ENCODE results near the gene ALDH3B2. TPM values are rescaled to one million over a fixed set of nuclear protein-coding genes. Genes with fewer than 3 reads are reported as not detected.
A peak's percentile ranks its signal among the peaks of the same experiment; 100 is the strongest.

Gene ALDH3B2
- total RNA-seq, 1 donor from 2014 or later, result 3.1 TPM

DNA sequence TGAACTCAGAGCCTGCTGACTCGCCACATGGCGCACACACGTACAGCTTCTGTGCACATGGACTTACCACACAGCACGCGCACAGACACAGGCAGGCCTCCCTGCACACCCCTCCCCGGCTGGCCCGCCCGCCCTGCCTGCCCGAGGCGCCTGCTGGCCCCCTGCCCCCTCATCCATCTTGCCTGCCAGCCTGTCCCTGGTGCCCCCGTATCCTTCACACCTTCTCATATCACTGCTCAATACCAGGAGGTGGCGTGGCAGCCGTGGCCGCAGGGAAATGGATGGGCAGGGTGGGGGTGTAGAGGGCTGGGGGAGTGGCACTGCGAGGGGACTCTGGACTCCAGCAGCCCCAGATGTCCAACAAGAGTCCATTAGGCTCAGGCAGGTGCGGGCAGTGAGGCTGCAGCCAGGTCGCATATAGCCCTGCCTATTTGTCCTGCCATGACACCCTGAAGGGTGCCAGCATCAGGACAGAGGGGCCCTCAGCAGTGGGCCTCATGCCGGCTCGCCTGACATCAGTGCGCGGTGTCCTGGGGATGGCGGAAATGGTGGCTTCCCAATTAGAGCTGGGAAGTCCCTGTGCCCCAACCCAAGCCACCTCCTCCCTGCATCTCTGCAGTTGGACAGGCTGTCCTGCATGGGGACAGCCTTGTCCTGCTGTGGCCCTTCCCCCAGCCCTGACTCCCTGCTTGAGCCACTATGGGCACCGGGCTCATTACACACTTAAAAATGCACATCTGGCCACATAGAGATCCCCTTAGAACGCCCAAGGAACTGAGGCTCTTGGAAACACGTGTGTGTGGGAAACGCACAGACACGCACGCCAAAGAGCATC, 32.9 kb downstream of the ALDH3B2 start:
- H3K27ac Mint-ChIP-seq, result no peak overlapping the region
- H3K4me1 Mint-ChIP-seq, result no peaks in the 10 kb centered on the region
- no peaks in the 10 kb centered on the region for H3K9me3 Mint-ChIP-seq
- DNase-seq (ENCODE audit: low spot score in 2 of 2, unreplicated experiment in 2 of 2), result no peak
- TF ChIP-seq, protein P1, sequence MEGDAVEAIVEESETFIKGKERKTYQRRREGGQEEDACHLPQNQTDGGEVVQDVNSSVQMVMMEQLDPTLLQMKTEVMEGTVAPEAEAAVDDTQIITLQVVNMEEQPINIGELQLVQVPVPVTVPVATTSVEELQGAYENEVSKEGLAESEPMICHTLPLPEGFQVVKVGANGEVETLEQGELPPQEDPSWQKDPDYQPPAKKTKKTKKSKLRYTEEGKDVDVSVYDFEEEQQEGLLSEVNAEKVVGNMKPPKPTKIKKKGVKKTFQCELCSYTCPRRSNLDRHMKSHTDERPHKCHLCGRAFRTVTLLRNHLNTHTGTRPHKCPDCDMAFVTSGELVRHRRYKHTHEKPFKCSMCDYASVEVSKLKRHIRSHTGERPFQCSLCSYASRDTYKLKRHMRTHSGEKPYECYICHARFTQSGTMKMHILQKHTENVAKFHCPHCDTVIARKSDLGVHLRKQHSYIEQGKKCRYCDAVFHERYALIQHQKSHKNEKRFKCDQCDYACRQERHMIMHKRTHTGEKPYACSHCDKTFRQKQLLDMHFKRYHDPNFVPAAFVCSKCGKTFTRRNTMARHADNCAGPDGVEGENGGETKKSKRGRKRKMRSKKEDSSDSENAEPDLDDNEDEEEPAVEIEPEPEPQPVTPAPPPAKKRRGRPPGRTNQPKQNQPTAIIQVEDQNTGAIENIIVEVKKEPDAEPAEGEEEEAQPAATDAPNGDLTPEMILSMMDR (IDR thresholded peaks at IDR 0.05; ENCODE audit: unreplicated experiment), result no peak
- H3K27me3 Mint-ChIP-seq (ENCODE audit: low read depth), result peaks cover 30% of the 10 kb centered on the region
- H3K36me3 Mint-ChIP-seq, result no peaks in the 10 kb centered on the region
- H3K4me3 Mint-ChIP-seq, result no peak overlapping the region

DNA sequence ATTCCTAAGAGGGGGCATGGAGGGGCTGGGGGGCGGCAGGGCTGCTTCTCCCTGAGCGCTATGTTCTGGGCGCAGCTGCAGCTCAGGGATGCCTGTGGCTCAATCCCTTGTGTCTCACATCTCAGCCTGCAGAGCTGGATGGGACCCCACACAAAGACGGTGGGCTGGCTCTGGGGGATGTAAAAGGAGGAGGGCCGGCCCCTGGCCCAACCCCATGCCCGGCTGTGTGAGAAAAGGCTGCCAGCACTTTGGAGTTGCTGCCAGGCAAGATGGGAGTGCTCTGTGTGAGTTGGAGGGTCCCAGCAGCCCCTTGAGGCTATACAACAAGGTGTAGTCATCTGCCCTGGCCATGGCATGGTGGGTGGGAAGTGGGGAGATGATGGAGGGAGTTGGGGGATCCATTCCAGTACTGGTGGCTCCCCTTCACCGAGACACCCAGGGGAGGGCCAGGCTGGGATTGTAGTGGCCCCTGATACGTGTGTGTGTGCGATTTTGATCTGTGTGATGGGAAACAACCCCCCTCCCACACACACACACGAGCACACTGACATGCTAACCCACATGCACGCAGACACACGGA, 33.6 kb downstream of the ALDH3B2 start:
- TF ChIP-seq, protein P1 (IDR thresholded peaks at IDR 0.05; ENCODE audit: unreplicated experiment), result no peak
- Mint-ChIP-seq H3K36me3 (no peaks in the 10 kb centered on the region), H3K4me3 (no peak overlapping the region)

DNA sequence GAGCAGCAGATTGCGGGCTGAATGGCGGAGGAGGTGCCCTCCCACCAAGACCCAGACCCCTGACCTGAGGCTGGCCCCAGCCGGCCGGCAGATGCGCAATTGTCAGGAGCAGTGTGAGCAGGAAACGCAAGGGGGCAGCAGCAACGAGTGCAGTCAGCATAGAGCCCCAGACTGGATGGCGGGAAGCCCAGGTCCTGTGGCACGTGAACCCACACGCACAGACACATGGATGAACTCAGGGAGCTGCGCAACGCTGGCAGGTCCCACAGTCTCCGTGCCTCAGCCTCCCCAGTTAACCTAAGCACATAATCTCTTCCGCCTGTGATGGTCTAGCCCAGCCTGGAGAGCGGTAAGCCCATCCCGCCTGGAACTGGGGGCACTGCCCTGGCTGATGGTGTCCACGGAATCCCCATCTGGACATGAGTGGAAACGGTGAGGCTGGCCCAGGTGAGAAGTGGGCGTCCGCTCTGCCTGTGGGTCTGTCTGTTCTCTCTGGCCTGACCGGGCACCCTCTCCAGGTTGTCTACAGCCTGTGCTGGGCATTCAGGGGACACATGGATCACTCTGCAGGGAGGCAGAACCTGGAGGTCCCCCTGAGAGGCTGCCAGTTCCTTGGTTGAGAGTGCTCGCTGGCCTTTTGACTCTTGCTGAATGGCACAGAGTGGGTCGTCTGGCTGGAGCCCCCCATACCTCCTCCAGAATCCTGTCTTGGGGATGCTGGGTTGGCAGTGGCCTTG, 34.2 kb downstream of the ALDH3B2 start:
- Mint-ChIP-seq H3K27ac (no peak overlapping the region), H3K36me3 (no peaks in the 10 kb centered on the region), H3K4me1 (no peaks in the 10 kb centered on the region), H3K4me3 (no peak overlapping the region), H3K27me3 (ENCODE audit: low read depth) (peaks cover 26% of the 10 kb centered on the region), H3K9me3 (no peaks in the 10 kb centered on the region)
- DNase-seq (ENCODE audit: low spot score in 2 of 2, unreplicated experiment in 2 of 2), result peak in 1 of 2 experiments; percentile 71
- TF ChIP-seq, protein P1 (IDR thresholded peaks at IDR 0.05; ENCODE audit: unreplicated experiment), result peak; percentile 65

More for the DNA sequence above, 33.6 kb downstream of the ALDH3B2 start:
- H3K4me1 Mint-ChIP-seq, result no peaks in the 10 kb centered on the region
- DNase-seq (ENCODE audit: low spot score in 2 of 2, unreplicated experiment in 2 of 2), result no peak
- peaks cover 26% of the 10 kb centered on the region for H3K27me3 Mint-ChIP-seq (ENCODE audit: low read depth)
- no peaks in the 10 kb centered on the region for H3K9me3 Mint-ChIP-seq
- H3K27ac Mint-ChIP-seq, result no peak overlapping the region

DNA sequence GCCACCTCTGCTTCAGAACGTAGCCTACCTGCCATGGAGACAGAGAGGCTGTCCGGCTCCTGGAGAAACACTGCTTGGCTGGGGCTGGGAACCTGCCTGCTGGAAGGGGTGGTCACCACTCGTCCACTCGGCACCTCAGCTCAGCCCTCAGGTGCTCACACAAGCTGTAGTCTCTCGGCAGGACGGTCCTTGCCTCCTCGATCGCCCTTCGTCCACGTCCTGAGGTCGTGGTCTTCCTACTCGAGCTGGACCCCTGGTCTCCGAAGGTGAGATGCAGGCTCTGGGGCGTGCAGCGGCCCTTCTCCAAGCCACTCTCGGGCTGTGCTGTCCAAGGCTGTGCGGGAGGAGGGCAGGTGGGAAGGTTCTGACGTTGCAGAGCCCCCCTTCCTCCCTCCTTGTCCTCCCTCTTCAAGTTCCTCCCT, 35.0 kb downstream of the ALDH3B2 start, which contains the start of gene TBX10:
TSS of gene TBX10 (minus strand) at position 326 of the 422 bp plus-strand sequence. CDS start at position 35, 291 bp downstream.
- no peak within 1 kb of the TSS for H3K27ac Mint-ChIP-seq
- DNase-seq (ENCODE audit: low spot score in 2 of 2, unreplicated experiment in 2 of 2), result no peak
- no peaks in the 10 kb centered on the region for H3K4me1 Mint-ChIP-seq

More for the DNA sequence above, 35.0 kb downstream of the ALDH3B2 start, which contains the start of gene TBX10:
- peaks cover 26% of the 10 kb centered on the region for H3K27me3 Mint-ChIP-seq (ENCODE audit: low read depth)
- H3K9me3 Mint-ChIP-seq, result no peaks in the 10 kb centered on the region
- TF ChIP-seq, protein P1 (IDR thresholded peaks at IDR 0.05; ENCODE audit: unreplicated experiment), result no peak
- H3K4me3 Mint-ChIP-seq, result no peak within 1 kb of the TSS
- no peaks in the 10 kb centered on the region for H3K36me3 Mint-ChIP-seq

Data from mesothelial cell of epicardium (in vitro differentiated cells).